Epithelial cell of proximal tubule (primary cell): ENCODE data around the gene ASMTL. TPM values are rescaled to one million over a fixed set of nuclear protein-coding genes. Genes with fewer than 3 reads are reported as not detected.
"Not testable (repeated sequence)": the region's sequence is repeated elsewhere in the genome, so short reads cannot be mapped to it uniquely, and the experiment has no call there.

ENCODE experiments used
- DNase-seq: peaks from one replicate; pipeline ENCODE4 v3.0.0-alpha.2; 2011; ENCODE audit warnings: low read depth
- H3K4me3 ChIP-seq: 2 replicates; pipeline ENCODE4 v1.5.1; 2011; ENCODE audit warnings: low read depth, mild to moderate bottlenecking, low read length
- total RNA-seq: library from RNA; depleted of rRNA; stranded (reverse); fragments of >200 nt; gene quantifications from 2 replicates; pipeline ENCODE4 v1.2.3, GENCODE V29; 2015
- TF ChIP-seq, protein P1 (sequence below): conservative IDR thresholded peaks from 2 replicates; pipeline ENCODE4 v1.5.1; 2012; ENCODE audit warnings: low read depth, mild to moderate bottlenecking, low read length

The ASMTL gene
- total RNA-seq, 1 donor from 2014 or later: 14.4 TPM

GRCh38 chrX:1493412-1493811, 40.7 kb upstream of the ASMTL start:
- DNase-seq: no peak
- TF ChIP-seq, protein P1, sequence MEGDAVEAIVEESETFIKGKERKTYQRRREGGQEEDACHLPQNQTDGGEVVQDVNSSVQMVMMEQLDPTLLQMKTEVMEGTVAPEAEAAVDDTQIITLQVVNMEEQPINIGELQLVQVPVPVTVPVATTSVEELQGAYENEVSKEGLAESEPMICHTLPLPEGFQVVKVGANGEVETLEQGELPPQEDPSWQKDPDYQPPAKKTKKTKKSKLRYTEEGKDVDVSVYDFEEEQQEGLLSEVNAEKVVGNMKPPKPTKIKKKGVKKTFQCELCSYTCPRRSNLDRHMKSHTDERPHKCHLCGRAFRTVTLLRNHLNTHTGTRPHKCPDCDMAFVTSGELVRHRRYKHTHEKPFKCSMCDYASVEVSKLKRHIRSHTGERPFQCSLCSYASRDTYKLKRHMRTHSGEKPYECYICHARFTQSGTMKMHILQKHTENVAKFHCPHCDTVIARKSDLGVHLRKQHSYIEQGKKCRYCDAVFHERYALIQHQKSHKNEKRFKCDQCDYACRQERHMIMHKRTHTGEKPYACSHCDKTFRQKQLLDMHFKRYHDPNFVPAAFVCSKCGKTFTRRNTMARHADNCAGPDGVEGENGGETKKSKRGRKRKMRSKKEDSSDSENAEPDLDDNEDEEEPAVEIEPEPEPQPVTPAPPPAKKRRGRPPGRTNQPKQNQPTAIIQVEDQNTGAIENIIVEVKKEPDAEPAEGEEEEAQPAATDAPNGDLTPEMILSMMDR: no peak
- no peak overlapping the region for H3K4me3 ChIP-seq

GRCh38 chrX:1492421-1493012, 39.8 kb upstream of the ASMTL start:
- H3K4me3 ChIP-seq: no peak overlapping the region
- DNase-seq: no peak
- TF ChIP-seq, protein P1: no peak

DNA sequence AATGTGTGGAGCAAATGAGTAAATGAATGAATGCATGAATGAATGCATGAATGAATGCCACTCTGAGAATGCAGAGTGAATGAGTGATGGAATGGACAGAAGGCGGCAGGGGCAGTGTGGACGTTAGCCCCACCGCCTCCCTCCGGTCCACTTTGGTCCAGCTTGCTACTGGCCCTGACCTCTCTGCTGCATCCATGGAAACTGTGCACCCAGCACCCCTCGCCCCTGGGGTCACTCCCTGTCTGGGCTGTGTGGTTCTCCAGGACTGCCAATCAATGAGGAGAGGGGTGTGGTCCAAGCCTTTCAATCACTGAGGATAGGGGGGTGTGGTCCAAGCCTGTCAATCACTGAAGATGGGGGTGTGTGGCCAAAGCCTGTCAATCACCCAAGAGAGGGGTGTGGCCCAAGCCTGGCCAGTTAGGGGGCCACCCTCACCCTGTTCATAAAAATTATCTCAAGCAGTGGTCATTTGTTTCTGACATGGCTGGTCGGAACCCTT, 39.2 kb upstream of the ASMTL start:
- TF ChIP-seq, protein P1: no peak

DNA sequence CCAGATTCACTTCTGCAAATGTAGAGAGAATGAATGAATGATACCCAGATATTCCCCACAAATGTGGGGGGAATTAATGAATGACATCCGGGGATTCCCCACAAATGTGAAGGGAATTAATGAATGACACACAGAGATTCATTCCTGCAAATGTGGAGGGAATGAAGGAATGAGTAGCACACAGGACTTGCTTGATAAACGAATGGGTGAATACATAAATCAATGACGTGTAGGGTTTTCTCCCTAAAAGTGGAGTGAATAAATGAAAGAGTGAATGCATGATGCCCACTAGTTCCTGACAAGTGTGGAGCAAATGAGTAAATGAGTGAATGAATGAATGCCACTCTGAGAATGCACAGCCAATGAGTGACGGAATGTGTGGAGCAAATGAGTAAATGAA, 38.5 kb upstream of the ASMTL start:
- not testable (repeated sequence) for DNase-seq, H3K4me3 ChIP-seq

More for the DNA sequence above, 39.2 kb upstream of the ASMTL start:
- no peak for DNase-seq
- no peak overlapping the region for H3K4me3 ChIP-seq

DNA sequence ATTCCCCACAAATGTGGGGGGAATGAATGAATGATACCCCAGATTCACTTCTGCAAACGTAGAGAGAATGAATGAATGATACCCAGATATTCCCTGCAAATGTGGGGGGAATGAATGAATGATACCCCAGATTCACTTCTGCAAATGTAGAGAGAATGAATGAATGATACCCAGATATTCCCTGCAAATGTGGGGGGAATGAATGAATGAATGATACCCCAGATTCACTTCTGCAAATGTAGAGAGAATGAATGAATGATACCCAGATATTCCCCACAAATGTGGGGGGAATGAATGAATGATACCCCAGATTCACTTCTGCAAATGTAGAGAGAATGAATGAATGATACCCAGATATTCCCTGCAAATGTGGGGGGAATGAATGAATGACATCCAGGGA, 38.0 kb upstream of the ASMTL start:
- not testable (repeated sequence) for H3K4me3 ChIP-seq, DNase-seq

DNA sequence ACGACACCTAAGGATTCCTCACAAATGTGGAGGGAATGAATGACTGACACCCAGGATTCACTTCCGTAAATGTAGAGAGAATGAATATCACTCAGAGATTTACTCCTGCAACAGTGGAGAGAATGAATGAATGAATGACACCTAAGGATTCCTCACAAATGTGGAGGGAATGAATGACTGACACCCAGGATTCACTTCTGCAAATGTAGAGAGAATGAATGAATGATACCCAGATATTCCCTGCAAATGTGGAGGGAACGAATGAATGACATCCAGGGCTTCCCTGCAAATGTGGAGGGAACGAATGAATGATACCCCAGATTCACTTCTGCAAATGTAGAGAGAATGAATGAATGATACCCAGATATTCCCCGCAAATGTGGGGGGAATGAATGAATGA, 36.6 kb upstream of the ASMTL start:
- not testable (repeated sequence) for DNase-seq, H3K4me3 ChIP-seq

- no peak overlapping the region for H3K4me3 ChIP-seq
- no peak for DNase-seq
- TF ChIP-seq, protein P1: no peak
Measured at GRCh38 chrX:1488745-1489144, 36.0 kb upstream of the ASMTL start.

- TF ChIP-seq, protein P1: no peak
- H3K4me3 ChIP-seq: no peak overlapping the region
- no peak for DNase-seq
Measured at GRCh38 chrX:1488141-1488540, 35.4 kb upstream of the ASMTL start.
